HL-60/S4 (cell line): ENCODE data around the gene BAZ2B.

ENCODE experiments used
- in situ Hi-C: fragments of 300-500 bp; cut with MboI; formaldehyde crosslinking; loops from 2 replicates; pipeline ENCODE4 v1.14.3; 2022; ENCODE audit warnings: low sequenced_read_pairs

The BAZ2B gene

GRCh38 chr2:159475793-159476192 is 140.6 kb downstream of the BAZ2B start:
- in situ Hi-C loops, result no loop called here

- in situ Hi-C loops, result no loop called here
Measured at GRCh38 chr2:159471340-159471739, 145.0 kb downstream of the BAZ2B start.

- in situ Hi-C loops, result no loop called here
Measured at GRCh38 chr2:159468257-159468656, 148.1 kb downstream of the BAZ2B start.

GRCh38 chr2:159462961-159463360 is 153.4 kb downstream of the BAZ2B start:
- in situ Hi-C loops, result no loop called here

- in situ Hi-C loops, result no loop called here
Measured at GRCh38 chr2:159462201-159462785, 154.1 kb downstream of the BAZ2B start.

GRCh38 chr2:159461076-159461475 is 155.3 kb downstream of the BAZ2B start:
- in situ Hi-C loops, result no loop called here

- in situ Hi-C loops, result no loop called here
Measured at GRCh38 chr2:159460227-159460626, 156.1 kb downstream of the BAZ2B start.

- in situ Hi-C loops, result no loop called here
Measured at GRCh38 chr2:159459279-159459678, 157.1 kb downstream of the BAZ2B start.

GRCh38 chr2:159457589-159457988 is 158.8 kb downstream of the BAZ2B start:
- in situ Hi-C loops, result no loop called here

- in situ Hi-C loops, result no loop called here
Measured at GRCh38 chr2:159456500-159457426, 159.6 kb downstream of the BAZ2B start.

- in situ Hi-C loops, result no loop called here
Measured at GRCh38 chr2:159455330-159455918, 160.9 kb downstream of the BAZ2B start.

GRCh38 chr2:159454185-159454584 is 162.2 kb downstream of the BAZ2B start:
- in situ Hi-C loops, result no loop called here

GRCh38 chr2:159450180-159450579 is 166.2 kb downstream of the BAZ2B start:
- in situ Hi-C loops, result no loop called here

- in situ Hi-C loops, result no loop called here
Measured at GRCh38 chr2:159449504-159450124, 166.7 kb downstream of the BAZ2B start.

GRCh38 chr2:159446817-159447216 is 169.5 kb downstream of the BAZ2B start:
- in situ Hi-C loops, result no loop called here

GRCh38 chr2:159446201-159446600 is 170.1 kb downstream of the BAZ2B start:
- in situ Hi-C loops, result no loop called here

- in situ Hi-C loops, result no loop called here
Measured at GRCh38 chr2:159445307-159445706, 171.0 kb downstream of the BAZ2B start.

GRCh38 chr2:159444754-159445153 is 171.6 kb downstream of the BAZ2B start:
- in situ Hi-C loops, result no loop called here

- in situ Hi-C loops, result no loop called here
Measured at GRCh38 chr2:159442159-159442852, 174.0 kb downstream of the BAZ2B start.

- in situ Hi-C loops, result no loop called here
Measured at GRCh38 chr2:159441182-159441581, 175.2 kb downstream of the BAZ2B start.

- in situ Hi-C loops, result no loop called here
Measured at GRCh38 chr2:159439421-159439820, 176.9 kb downstream of the BAZ2B start.
